Loucy (cell line): ENCODE data around the gene CACNG1.

Source experiments
- CTCF ChIP-seq: fragments of 200-600 bp; sonication (generic); conservative IDR thresholded peaks from 2 replicates; pipeline ENCODE4 v1.5.1; 2014; ENCODE audit warnings: mild to moderate bottlenecking, antibody characterized with exemption, low read length
- EZH2phosphoT487 ChIP-seq: fragments of 200-600 bp; IDR thresholded peaks from 2 replicates; pipeline ENCODE4 v1.6.1; 2018; ENCODE audit warnings: antibody characterized with exemption, mild to moderate bottlenecking, moderate library complexity, borderline replicate concordance

DNA sequence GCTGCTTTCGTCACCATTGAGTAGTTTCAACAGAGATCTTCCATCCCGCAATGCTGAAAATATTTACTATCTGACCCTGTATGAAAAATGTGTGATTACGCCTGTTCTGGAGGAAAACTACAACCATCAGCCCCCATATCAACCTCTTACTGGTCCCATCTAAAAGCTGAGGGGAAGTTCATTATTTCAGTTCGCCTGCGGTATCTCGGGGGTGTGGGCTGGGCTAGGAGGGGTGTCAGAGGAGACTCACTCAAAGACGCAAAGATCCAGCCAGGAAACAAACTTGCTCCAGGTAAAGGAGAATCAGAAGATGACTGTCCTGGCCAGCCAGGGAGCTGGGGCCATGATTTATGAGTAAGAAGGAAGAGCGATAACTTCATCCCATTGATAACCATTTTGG lies 13.7 kb downstream of the CACNG1 start:
- TF ChIP-seq CTCF (no peak), EZH2phosphoT487 (no peak)
